ENCODE measurements around the gene CARS1. TPM values are rescaled to one million over a fixed set of nuclear protein-coding genes. Genes with fewer than 3 reads are reported as not detected.
A peak's percentile ranks its signal among the peaks of the same experiment; 100 is the strongest.

Gene CARS1
- total RNA-seq, 2 donors from 2014 or later, result 15.8 to 20.8 TPM

DNA sequence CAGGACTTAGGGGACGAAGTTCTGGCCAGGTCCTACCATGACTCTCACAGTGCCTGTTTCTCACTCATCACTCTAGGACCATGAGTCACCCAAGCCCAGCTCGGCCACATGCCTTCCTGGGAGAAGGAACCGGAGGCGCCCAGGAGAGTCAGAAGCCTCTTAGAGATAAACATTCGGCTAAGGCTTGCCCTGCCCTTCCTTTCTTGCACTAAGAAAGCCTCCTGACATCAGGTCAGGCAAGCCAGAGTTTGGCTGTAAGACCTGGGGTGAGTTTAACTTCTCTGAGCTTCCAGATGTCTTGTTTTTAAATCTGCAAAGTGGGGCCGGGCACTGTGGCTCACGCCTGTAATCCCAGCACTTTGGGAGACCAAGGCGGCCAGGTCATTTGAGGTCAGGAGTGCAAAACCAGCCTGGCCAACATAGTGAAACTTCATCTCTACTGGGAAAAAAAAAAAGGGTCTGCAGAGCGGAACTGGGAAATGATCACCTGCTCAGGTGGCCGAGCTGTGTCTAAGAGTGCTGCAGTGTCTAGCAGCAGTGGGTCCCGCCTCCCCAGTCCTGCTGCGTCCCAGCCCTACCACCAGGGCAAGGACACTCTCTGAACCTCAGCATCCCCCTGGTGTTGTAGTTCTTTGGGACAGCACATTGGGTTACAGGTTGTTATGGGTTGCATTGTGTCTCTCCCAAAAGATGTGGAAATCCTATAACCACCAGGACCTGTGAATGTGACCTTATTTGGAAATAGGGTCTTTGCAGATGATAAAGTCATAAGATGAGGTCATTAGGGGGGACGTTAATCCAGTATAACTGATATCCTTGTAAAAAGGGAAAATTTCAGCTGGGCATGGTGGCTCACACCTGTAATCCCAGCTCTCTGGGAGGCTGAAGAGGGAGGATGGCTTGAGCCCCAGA is 1.8 kb upstream of the CARS1 start:
- no peak for ATAC-seq
- DNase-seq, result no peak
- no peaks in the 10 kb centered on the region for H3K36me3 ChIP-seq (replicated peaks in 1 of 2; ENCODE audit: insufficient read depth in 1 of 2, low read depth in 2 of 2)
- no peaks in the 10 kb centered on the region for H3K27me3 ChIP-seq
- H3K4me1 ChIP-seq, result peaks cover 14% of the 10 kb centered on the region
- no peak overlapping the region for H3K27ac ChIP-seq
- intact Hi-C loops (cut with DNase I), result no loop called here
- H3K9me3 ChIP-seq, result no peaks in the 10 kb centered on the region
- TF ChIP-seq POLR2A (IDR thresholded peaks at IDR 0.05) (no peak), CTCF (IDR thresholded peaks at IDR 0.05) (no peak)
- 73 to 76% methylated on average over 7 to 13 of the region's 13 CpGs for WGBS, 2 donors
- H3K4me3 ChIP-seq, result no peak overlapping the region

- intact Hi-C loops (cut with DNase I), result no loop called here
- Histone ChIP-seq H3K27me3 (no peaks in the 10 kb centered on the region), H3K4me3 (peak overlapping the region; percentile 92 to 96), H3K36me3 (replicated peaks in 1 of 2; ENCODE audit: insufficient read depth in 1 of 2, low read depth in 2 of 2) (no peaks in the 10 kb centered on the region), H3K27ac (peak overlapping the region; percentile 55 to 87 (median 75)), H3K9me3 (no peaks in the 10 kb centered on the region), H3K4me1 (peaks cover 14% of the 10 kb centered on the region)
- WGBS, 2 donors, result 0 to 1% methylated on average over 18 to 29 of the region's 29 CpGs
- ATAC-seq (peak; percentile 17), DNase-seq (peak in 3 of 4 donors; percentile 29 to 48 (median 41))
- TF ChIP-seq POLR2A (IDR thresholded peaks at IDR 0.05), result no peak
- no peak for TF ChIP-seq CTCF (IDR thresholded peaks at IDR 0.05)
Measured at GRCh38 chr11:3056296-3057068, 741 bp downstream of the CARS1 start.

DNA sequence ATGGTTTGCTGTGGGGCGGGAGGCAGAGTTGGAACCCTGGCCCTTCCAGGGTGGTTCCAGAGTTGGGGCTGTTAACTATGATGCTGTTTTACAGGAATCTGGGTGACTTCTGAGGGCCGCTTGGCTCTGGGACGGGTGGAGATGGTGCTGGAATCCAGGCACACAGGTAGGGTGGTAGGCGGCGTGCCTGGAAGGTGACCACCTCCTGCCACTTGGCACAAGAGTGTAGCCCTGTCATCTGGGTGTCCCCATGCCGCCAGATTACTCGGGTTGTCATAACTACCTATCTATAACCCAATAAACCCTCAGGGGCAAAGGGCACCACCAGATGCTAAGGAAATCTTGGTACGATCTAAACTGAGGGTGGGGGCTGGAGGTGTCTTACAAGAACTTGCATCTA is 1.3 kb downstream of the CARS1 start:
- Histone ChIP-seq H3K27ac (no peak overlapping the region), H3K36me3 (replicated peaks in 1 of 2; ENCODE audit: insufficient read depth in 1 of 2, low read depth in 2 of 2) (no peaks in the 10 kb centered on the region), H3K27me3 (no peaks in the 10 kb centered on the region), H3K4me1 (peaks cover 18% of the 10 kb centered on the region), H3K4me3 (no peak overlapping the region), H3K9me3 (no peaks in the 10 kb centered on the region)
- WGBS, 2 donors, result 56 to 58% methylated on average over 7 to 8 of the region's 8 CpGs
- no peak for DNase-seq
- intact Hi-C loops (cut with DNase I), result no loop called here
- ATAC-seq, result no peak
- TF ChIP-seq POLR2A (IDR thresholded peaks at IDR 0.05) (no peak), CTCF (IDR thresholded peaks at IDR 0.05) (no peak)

DNA sequence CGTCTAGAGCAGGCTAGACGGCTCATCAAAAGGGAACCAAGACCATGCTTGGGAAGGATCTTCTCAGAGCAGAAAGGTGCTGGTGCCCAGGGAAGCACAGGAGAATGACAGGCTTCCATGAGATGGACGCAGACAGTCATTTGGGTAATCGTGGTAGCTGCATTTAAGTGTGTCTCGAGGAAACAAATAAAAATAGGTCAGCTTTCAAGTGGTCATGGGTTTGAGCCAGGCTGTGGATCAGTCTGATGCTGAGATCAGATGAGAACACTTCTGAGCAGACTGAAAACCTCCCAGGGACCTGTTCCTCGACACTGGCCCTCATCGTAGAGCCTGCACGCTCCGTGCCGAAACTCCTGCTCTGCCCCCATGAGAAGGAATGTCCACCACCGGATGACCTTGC is 4.7 kb downstream of the CARS1 start:
- intact Hi-C loops (cut with DNase I), result no loop called here
- 77 to 79% methylated on average over 10 to 11 of the region's 11 CpGs for WGBS, 2 donors
- no peak overlapping the region for H3K4me3 ChIP-seq
- no peaks in the 10 kb centered on the region for H3K9me3 ChIP-seq
- no peak overlapping the region for H3K27ac ChIP-seq
- no peaks in the 10 kb centered on the region for H3K36me3 ChIP-seq (replicated peaks in 1 of 2; ENCODE audit: insufficient read depth in 1 of 2, low read depth in 2 of 2)
- DNase-seq (no peak), ATAC-seq (no peak)
- no peaks in the 10 kb centered on the region for H3K27me3 ChIP-seq
- H3K4me1 ChIP-seq, result peaks cover 36% of the 10 kb centered on the region
- TF ChIP-seq POLR2A (IDR thresholded peaks at IDR 0.05), result no peak
- TF ChIP-seq CTCF (IDR thresholded peaks at IDR 0.05), result no peak

Data from body of pancreas (tissue), 4 donors.